Measurements from ENCODE around the gene USP13.
"Not testable (repeated sequence)": the region's sequence is repeated elsewhere in the genome, so short reads cannot be mapped to it uniquely, and the experiment has no call there.

USP13 gene

DNA sequence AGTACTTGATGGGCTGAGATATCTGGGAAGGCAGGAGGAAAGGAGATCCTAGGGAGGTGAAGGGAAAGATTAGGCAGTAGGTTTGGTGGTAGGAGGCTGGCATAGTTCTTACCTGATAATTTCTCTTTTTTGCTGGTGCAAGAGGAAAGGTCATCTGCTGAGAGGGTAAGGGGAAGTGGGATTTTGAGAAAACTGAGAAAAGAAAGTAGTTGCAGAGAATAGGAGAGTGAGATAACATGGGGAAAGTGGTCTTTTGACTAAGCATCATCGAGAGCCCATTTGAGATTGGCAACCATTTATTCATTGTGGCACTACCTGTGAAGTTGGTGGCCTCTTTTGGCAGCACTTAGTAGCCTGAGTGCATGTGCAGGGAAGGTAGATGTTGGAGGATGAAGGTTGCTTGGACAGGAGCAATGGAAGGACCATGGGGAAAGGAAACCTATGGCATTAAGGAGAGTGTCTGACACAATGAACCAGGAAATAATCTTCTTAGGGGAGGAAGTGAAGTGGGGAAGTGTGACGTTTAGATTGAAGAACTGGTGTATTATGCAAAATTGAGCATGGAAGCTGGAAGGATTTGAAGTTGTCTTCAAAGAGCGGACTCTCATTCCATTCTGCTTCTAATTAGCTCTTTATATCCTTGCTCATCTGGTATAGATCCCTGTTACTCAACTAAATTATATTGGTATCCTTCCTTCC lies 21.9 kb upstream of the USP13 start:
- no peak for TF ChIP-seq CTCF (conservative IDR thresholded peaks at IDR 0.05; ENCODE audit: low read length)
- DNase-seq (ENCODE audit: low read depth), result no peak
- H3K4me3 ChIP-seq (ENCODE audit: low read length), result no peak overlapping the region

- H3K4me3 ChIP-seq (ENCODE audit: low read length), result no peak overlapping the region
- no peak for DNase-seq (ENCODE audit: low read depth)
Observed at GRCh38 chr3:179640469-179640868, 12.4 kb upstream of the USP13 start.

GRCh38 chr3:179642871-179643270 lies 10.0 kb upstream of the USP13 start:
- no peak for TF ChIP-seq CTCF (conservative IDR thresholded peaks at IDR 0.05; ENCODE audit: low read length)
- DNase-seq (ENCODE audit: low read depth), result no peak
- H3K4me3 ChIP-seq (ENCODE audit: low read length), result no peak overlapping the region

More at GRCh38 chr3:179640469-179640868, 12.4 kb upstream of the USP13 start:
- no peak for TF ChIP-seq CTCF (conservative IDR thresholded peaks at IDR 0.05; ENCODE audit: low read length)

- not testable (repeated sequence) for DNase-seq (ENCODE audit: low read depth); H3K4me3 ChIP-seq (ENCODE audit: low read length)
Observed at GRCh38 chr3:179643837-179644236, 9.0 kb upstream of the USP13 start.

DNA sequence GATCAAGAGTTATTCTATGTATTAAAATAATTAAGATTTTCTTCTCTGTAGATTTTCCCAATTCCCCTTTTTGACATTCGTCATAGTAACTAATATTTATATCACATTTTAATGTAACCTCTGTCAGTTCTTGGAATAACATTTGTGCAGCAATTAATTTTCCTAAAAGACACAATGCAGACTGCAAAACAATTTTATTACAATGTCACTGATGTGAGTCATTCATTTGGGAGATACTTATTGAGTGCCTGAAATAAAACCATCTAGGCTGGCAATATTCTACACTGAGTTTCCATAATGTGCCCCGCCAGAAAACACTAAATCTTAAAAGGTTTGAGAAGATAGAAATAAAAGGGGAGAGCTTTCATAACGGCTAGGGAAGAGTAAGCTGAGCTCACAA lies 6.7 kb upstream of the USP13 start:
- H3K4me3 ChIP-seq (ENCODE audit: low read length), result no peak overlapping the region
- no peak for TF ChIP-seq CTCF (conservative IDR thresholded peaks at IDR 0.05; ENCODE audit: low read length)
- DNase-seq (ENCODE audit: low read depth), result no peak

DNA sequence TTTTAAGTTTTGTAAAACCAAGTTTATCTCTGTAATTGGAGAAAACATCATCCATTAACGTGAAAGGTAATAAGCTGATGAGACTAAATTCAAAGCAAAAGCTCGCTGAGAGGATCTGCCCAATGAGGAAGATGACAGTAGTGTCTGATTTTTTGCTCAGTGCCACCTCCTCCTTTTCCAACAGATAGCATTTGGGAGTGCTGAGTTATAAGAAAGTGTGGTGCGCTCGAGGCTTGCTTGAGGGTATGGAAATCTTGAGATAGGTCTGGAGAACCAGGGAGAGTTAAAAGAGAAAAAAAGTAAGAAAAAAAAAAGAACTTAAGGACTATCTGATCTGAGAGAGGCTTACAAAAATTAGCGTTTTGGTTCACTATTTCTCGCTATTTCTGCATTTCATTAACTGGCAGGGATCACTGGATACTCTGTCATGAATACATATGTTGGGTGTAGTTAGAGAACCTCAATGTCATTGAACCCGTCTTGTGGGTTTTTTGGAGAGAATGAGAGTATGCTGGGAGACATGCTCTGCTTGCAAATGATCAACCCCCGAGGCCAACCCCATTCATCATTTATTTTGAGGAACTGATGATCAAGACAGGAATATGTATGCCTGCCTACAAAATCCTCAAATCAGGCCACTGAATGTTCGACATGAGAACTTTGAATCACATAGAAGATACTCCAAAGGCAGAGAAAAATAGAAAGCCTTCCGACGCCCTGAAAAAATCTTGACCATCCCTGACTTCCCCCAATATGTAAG lies 973 bp upstream of the USP13 start:
- H3K4me3 ChIP-seq (ENCODE audit: low read length), result peak overlapping the region; percentile 86
- TF ChIP-seq CTCF (conservative IDR thresholded peaks at IDR 0.05; ENCODE audit: low read length), result no peak
- no peak for DNase-seq (ENCODE audit: low read depth)

DNA sequence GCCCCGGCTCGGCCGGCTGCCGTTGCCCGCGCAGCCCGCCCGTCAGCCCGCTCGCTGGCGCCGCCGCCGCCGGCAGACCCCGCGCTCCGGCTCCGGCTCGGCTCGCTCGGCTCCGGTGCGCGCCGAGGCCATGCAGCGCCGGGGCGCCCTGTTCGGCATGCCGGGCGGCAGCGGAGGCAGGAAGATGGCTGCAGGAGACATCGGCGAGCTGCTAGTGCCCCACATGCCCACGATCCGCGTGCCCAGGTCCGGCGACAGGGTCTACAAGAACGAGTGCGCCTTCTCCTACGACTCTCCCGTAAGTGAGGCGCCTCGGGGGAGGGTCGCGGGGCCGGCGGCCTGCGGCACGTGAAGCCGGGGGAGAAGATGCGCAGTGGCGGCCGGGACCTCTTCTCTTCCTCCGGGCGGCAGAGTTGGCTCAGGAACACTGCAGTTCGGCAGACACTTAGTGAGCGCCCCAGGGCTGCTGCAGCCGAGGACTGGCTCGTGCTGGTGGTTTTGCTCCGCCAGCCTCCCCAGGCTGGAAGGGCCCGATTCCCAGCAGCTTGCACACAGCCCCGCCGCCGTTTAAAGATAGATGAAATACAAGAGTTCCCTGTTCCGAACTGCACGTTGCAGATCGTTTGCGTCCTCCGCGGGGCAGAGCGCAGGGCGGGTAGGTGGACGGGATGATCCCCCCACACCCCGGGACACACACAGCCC lies 407 bp downstream of the USP13 start:
- peak; percentile 6; the same call in 1 of the 2 replicates for TF ChIP-seq CTCF (conservative IDR thresholded peaks at IDR 0.05; ENCODE audit: low read length)
- DNase-seq (ENCODE audit: low read depth), result peak; percentile 84
- peak overlapping the region; percentile 86 for H3K4me3 ChIP-seq (ENCODE audit: low read length)
